Neuronal stem cell (in vitro differentiated cells): Measurements from ENCODE around the gene ARHGEF12.

Experiments used
- DNase-seq: peaks from one replicate; pipeline ENCODE4 v3.0.0-alpha.2; 2013; ENCODE audit warnings: low spot score
- H2AFZ ChIP-seq: one replicate; pipeline ENCODE4 v1.6.1; 2013; ENCODE audit warnings: mild to moderate bottlenecking, low read length, inconsistent platforms
- H2AK5ac ChIP-seq: 2 replicates; pipeline ENCODE4 v1.6.1; 2013; ENCODE audit warnings: low read depth, mild to moderate bottlenecking, inconsistent platforms, low read length, moderate library complexity, mixed read lengths
- H2BK120ac ChIP-seq: 2 replicates; pipeline ENCODE4 v1.6.1; 2013; ENCODE audit warnings: low read depth, mild to moderate bottlenecking, inconsistent platforms, low read length, moderate library complexity, mixed read lengths
- H2BK12ac ChIP-seq: one replicate; pipeline ENCODE4 v1.6.1; 2013; ENCODE audit warnings: low read length, inconsistent platforms
- H2BK15ac ChIP-seq: 2 replicates; pipeline ENCODE4 v1.6.1; 2013; ENCODE audit warnings: mild to moderate bottlenecking, low read length, inconsistent platforms, mixed read lengths
- H2BK5ac ChIP-seq: one replicate; pipeline ENCODE4 v1.6.1; 2013; ENCODE audit warnings: inconsistent platforms, mild to moderate bottlenecking, low read length, moderate library complexity
- H3K14ac ChIP-seq: one replicate; pipeline ENCODE4 v1.6.1; 2013; ENCODE audit warnings: low read length, inconsistent platforms
- H3K18ac ChIP-seq: 2 replicates; pipeline ENCODE4 v1.6.1; 2013; ENCODE audit warnings: low read length, inconsistent platforms
- H3K23ac ChIP-seq: 2 replicates; pipeline ENCODE4 v1.6.1; 2013; ENCODE audit warnings: low read depth, mild to moderate bottlenecking, mixed read lengths, low read length, inconsistent platforms; ENCODE audit not compliant: poor library complexity
- H3K27ac ChIP-seq: replicated peaks from 3 replicates; pipeline ENCODE4 v1.5.1; 2013; ENCODE audit warnings: low read length, inconsistent platforms
- H3K27me3 ChIP-seq, 3 experiments: 2 replicates each; pipeline ENCODE4 v1.6.1; 2013; ENCODE audit warnings: low read length in 3 of 3, mild to moderate bottlenecking in 2 of 3, inconsistent platforms in 1 of 3, low read depth in 1 of 3, mixed read lengths in 1 of 3, moderate library complexity in 1 of 3; ENCODE audit not compliant: control insufficient read depth in 3 of 3, insufficient read depth in 3 of 3
- H3K36me3 ChIP-seq, 2 donors: replicated peaks in 1 of 2; 2 replicates each; pipeline ENCODE4 v1.6.1; 2013; ENCODE audit warnings: low read length in 2 of 2; ENCODE audit not compliant: control insufficient read depth in 2 of 2, insufficient read depth in 2 of 2
- H3K4ac ChIP-seq: 2 replicates; pipeline ENCODE4 v1.6.1; 2013; ENCODE audit warnings: inconsistent platforms, mild to moderate bottlenecking, low read length, moderate library complexity
- H3K4me1 ChIP-seq, 2 donors: 1 replicate in 1 of 2; 2 replicates in 1 of 2; pipeline ENCODE4 v1.6.1; 2013; ENCODE audit warnings: low read length in 2 of 2, low read depth in 1 of 2; ENCODE audit not compliant: control insufficient read depth in 2 of 2, insufficient read depth in 1 of 2
- H3K4me2 ChIP-seq: one replicate; pipeline ENCODE4 v1.6.1; 2013; ENCODE audit warnings: mild to moderate bottlenecking, low read length, inconsistent platforms; ENCODE audit not compliant: insufficient read depth, poor library complexity, severe bottlenecking
- H3K4me3 ChIP-seq, 2 donors: 2 replicates each; pipeline ENCODE4 v1.5.1; 2013; ENCODE audit warnings: low read length in 2 of 2, mild to moderate bottlenecking in 2 of 2, inconsistent platforms in 1 of 2, moderate library complexity in 1 of 2
- H3K79me1 ChIP-seq: one replicate; pipeline ENCODE4 v1.6.1; 2013; ENCODE audit warnings: low read depth, mild to moderate bottlenecking, inconsistent platforms, low read length, moderate library complexity
- H3K9ac ChIP-seq: one replicate; pipeline ENCODE4 v1.6.1; 2013; ENCODE audit warnings: mild to moderate bottlenecking, low read depth, low read length, inconsistent platforms; ENCODE audit not compliant: poor library complexity
- H3K9me3 ChIP-seq, 2 donors: replicated peaks in 1 of 2; 2 replicates each; pipeline versions ENCODE3 to v1.6.1; 2013; ENCODE audit warnings: low read length in 2 of 2, mild to moderate bottlenecking in 2 of 2, inconsistent platforms in 1 of 2, low read depth in 1 of 2, mixed read lengths in 1 of 2, moderate library complexity in 1 of 2; ENCODE audit not compliant: control insufficient read depth in 2 of 2, insufficient read depth in 1 of 2
- H4K8ac ChIP-seq: one replicate; pipeline ENCODE4 v1.6.1; 2013; ENCODE audit warnings: low read depth, mild to moderate bottlenecking, inconsistent platforms, low read length, moderate library complexity
- H4K91ac ChIP-seq: one replicate; pipeline ENCODE4 v1.6.1; 2013; ENCODE audit warnings: low read length, low read depth, mild to moderate bottlenecking, inconsistent platforms; ENCODE audit not compliant: poor library complexity
- WGBS, 2 donors: extraction: QIAGEN DNeasy Blood & Tissue Kit; methylation state at CpG; one replicate each; pipeline ENCODE4 v1.1.7; 2013; ENCODE audit warnings: missing lambda C conversion rate in 2 of 2, mixed read lengths in 1 of 2; ENCODE audit not compliant: insufficient read length in 2 of 2, insufficient replicate concordance in 1 of 2; ENCODE audit errors: extremely low coverage in 2 of 2; 5-methylcytosine and 5-hydroxymethylcytosine counted together

Gene ARHGEF12

GRCh38 chr11:120338107-120338933, 2.1 kb downstream of the ARHGEF12 start:
- Histone ChIP-seq H4K91ac (no peak overlapping the region), H3K14ac (no peak overlapping the region), H3K36me3 (no peaks in the 10 kb centered on the region), H2AFZ (no peak overlapping the region), H2AK5ac (no peak overlapping the region), H3K9me3 (peaks cover 0 to 13% of the 10 kb centered on the region in 2 donors), H4K8ac (no peak overlapping the region), H3K23ac (no peak overlapping the region), H3K27ac (no peak overlapping the region), H3K4me2 (peak overlapping the region; percentile 85), H3K18ac (no peak overlapping the region), H3K4me3 (peak overlapping the region in 1 of 2 donors; percentile 91), H3K79me1 (no peaks in the 10 kb centered on the region), H2BK15ac (no peak overlapping the region), H2BK5ac (no peak overlapping the region), H3K9ac (no peak overlapping the region), H2BK120ac (no peak overlapping the region), H3K4me1 (peaks cover 8 to 13% of the 10 kb centered on the region in 2 donors), H3K4ac (no peak overlapping the region), H3K27me3 (no peaks in the 10 kb centered on the region), H2BK12ac (no peak overlapping the region)
- no CpG with 5 or more reads among the region's 7 CpGs for WGBS, 2 donors
- DNase-seq: no peak

DNA sequence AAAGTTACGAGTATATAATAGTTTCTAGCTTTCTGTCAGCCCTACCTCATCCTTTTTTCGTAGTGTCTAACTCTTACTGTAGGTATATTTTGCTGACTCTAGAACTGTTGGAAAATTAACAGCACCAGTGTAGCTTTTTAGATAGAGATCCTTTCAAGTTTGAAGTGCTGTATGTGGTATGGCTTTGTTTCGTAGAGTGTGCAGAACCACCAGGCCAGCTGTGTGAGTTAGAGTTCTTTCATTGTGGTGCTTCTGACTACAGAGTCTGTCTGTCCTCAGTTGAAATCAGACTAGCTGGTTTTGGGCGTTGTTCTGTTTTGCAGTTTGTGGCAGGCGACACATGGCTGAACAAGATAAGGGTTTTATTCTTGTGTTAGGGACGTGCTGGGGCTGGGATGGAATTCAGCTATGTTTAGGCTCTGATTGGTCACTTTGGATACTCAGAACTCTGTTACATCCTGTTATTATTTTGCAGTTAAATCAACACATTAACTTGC, 3.2 kb downstream of the ARHGEF12 start:
- Histone ChIP-seq H3K27me3 (no peaks in the 10 kb centered on the region), H3K18ac (no peak overlapping the region), H3K23ac (no peak overlapping the region), H2BK15ac (no peak overlapping the region), H2BK120ac (no peak overlapping the region), H3K14ac (no peak overlapping the region), H3K9ac (no peak overlapping the region), H3K9me3 (peaks cover 0 to 15% of the 10 kb centered on the region in 2 donors), H3K4me2 (peak overlapping the region; percentile 32), H3K27ac (no peak overlapping the region), H2BK5ac (no peak overlapping the region), H2AFZ (no peak overlapping the region), H3K79me1 (no peaks in the 10 kb centered on the region), H3K4me1 (peaks cover 8 to 13% of the 10 kb centered on the region in 2 donors), H3K36me3 (no peaks in the 10 kb centered on the region), H4K8ac (no peak overlapping the region), H2BK12ac (no peak overlapping the region), H3K4ac (no peak overlapping the region), H3K4me3 (peak overlapping the region in 1 of 2 donors; percentile 91), H2AK5ac (no peak overlapping the region), H4K91ac (no peak overlapping the region)
- no peak for DNase-seq
- WGBS, 2 donors: no CpG with 5 or more reads among the region's 6 CpGs

GRCh38 chr11:120340529-120340928, 4.3 kb downstream of the ARHGEF12 start:
- no peaks in the 10 kb centered on the region for H3K79me1 ChIP-seq
- H2BK15ac ChIP-seq: no peak overlapping the region
- H3K9me3 ChIP-seq: peaks cover 0 to 15% of the 10 kb centered on the region in 2 donors
- H2BK5ac ChIP-seq: no peak overlapping the region
- H2BK12ac ChIP-seq: no peak overlapping the region
- H3K36me3 ChIP-seq: no peaks in the 10 kb centered on the region
- peaks cover 5 to 13% of the 10 kb centered on the region in 2 donors for H3K4me1 ChIP-seq
- no peaks in the 10 kb centered on the region for H3K27me3 ChIP-seq
- H2AK5ac ChIP-seq: no peak overlapping the region
- H3K9ac ChIP-seq: no peak overlapping the region
- DNase-seq: no peak
- H3K4me3 ChIP-seq: no peak overlapping the region
- WGBS, 2 donors: no CpG with 5 or more reads among the region's 2 CpGs
- no peak overlapping the region for H3K14ac ChIP-seq
- H3K27ac ChIP-seq: no peak overlapping the region
- H2AFZ ChIP-seq: no peak overlapping the region
- H3K4me2 ChIP-seq: no peak overlapping the region
- no peak overlapping the region for H4K91ac ChIP-seq
- H3K18ac ChIP-seq: no peak overlapping the region
- no peak overlapping the region for H3K23ac ChIP-seq
- no peak overlapping the region for H2BK120ac ChIP-seq
- H3K4ac ChIP-seq: no peak overlapping the region
- no peak overlapping the region for H4K8ac ChIP-seq

GRCh38 chr11:120342226-120342625, 6.0 kb downstream of the ARHGEF12 start:
- H3K27me3 ChIP-seq: no peaks in the 10 kb centered on the region
- H3K9me3 ChIP-seq: peaks cover 0 to 15% of the 10 kb centered on the region in 2 donors
- no peak overlapping the region for H2BK120ac ChIP-seq
- no peak overlapping the region for H4K91ac ChIP-seq
- no peak for DNase-seq
- no peak overlapping the region for H2AFZ ChIP-seq
- no peak overlapping the region for H3K4ac ChIP-seq
- no peak overlapping the region for H2AK5ac ChIP-seq
- H3K4me2 ChIP-seq: no peak overlapping the region
- no peaks in the 10 kb centered on the region for H3K36me3 ChIP-seq
- peaks cover 5 to 16% of the 10 kb centered on the region in 2 donors for H3K4me1 ChIP-seq
- H3K9ac ChIP-seq: no peak overlapping the region
- H2BK15ac ChIP-seq: no peak overlapping the region
- no peaks in the 10 kb centered on the region for H3K79me1 ChIP-seq
- no peak overlapping the region for H3K23ac ChIP-seq
- no peak overlapping the region for H2BK12ac ChIP-seq
- no peak overlapping the region for H3K4me3 ChIP-seq
- no CpG with 5 or more reads among the region's 3 CpGs for WGBS, 2 donors
- no peak overlapping the region for H3K14ac ChIP-seq
- no peak overlapping the region for H3K18ac ChIP-seq
- H4K8ac ChIP-seq: no peak overlapping the region
- no peak overlapping the region for H2BK5ac ChIP-seq
- H3K27ac ChIP-seq: no peak overlapping the region
